Stimulated activated CD4-positive, alpha-beta T cell treated with anti-CD3 and anti-CD28 coated beads, Interleukin-2, amount 100 ng/mL, for 4 hours (primary cell): ENCODE results near the gene ACTRT2.

Experiments used
- DNase-seq: peaks from one replicate; pipeline ENCODE4 v3.0.0-alpha.2; 2020; ENCODE audit warnings: low read depth

Gene ACTRT2

DNA sequence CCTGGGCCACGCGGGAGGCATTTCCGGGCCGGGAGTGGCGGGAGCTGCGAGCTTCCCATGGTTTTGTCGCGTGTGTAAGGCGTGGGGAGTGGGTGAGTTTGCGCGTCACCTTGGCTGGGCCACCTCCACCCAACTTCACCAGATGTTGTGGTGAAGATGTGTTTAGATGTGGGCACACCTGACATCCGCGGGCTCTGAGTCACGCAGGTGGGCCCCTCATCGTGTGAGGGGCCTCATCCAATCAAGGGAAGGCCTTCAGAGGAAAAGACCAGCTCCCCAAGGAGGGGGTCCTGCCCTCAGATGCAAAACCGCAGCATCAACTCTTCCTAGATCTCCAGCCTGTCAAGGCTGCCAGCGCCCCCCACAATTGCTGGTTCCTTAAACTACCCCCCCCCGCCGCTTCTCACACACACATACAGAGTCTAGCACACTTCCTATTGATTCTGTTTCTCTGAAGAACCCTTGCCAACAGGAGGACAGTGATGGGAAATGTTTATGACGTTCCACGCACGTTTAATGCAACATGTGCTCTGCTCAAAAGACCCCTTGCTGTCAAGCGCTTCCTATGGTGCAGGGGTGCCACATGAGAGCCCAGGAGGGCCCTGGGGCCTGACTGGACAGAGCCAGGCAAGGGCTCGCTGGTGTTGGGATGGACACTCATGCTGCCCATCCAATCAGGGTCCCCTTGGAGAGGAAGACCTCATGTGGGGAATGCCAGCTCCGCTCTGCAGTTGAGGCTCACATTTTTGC, 11.9 kb downstream of the ACTRT2 start:
- peak; percentile 49 for DNase-seq

DNA sequence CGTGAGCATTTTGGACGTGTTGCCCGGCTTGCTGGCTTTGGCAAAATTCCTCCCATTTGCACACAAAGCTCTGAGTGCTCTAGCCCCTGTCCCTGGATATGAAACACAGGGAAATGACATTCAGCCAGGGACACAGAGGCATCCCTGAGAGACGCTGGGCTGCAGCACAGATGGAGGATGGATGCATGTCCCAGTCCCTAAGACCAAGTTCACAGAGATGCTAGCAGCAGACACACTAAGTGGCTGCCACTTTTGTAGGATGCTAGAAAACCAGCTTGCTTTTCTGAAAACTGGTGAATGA, 12.5 kb downstream of the ACTRT2 start:
- DNase-seq, result no peak

DNA sequence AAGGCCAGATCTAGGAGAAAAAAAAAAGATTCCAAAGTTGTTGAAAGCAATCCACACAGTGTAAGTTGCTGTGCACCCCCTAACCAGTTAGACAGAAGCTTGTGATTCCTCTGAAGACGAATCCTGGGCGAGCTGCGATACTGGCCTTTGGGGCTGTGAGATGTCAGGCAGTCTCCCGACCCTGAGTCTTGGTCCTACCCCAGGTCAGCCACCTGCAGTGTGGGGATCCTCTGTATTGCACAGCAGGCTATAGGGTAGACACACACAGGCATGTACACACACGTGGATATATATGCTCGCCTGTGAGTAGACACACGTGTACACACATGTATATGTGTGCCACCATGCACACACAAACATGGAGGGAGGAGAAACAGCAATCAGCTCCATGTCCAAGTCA, 12.9 kb downstream of the ACTRT2 start:
- DNase-seq, result no peak

DNA sequence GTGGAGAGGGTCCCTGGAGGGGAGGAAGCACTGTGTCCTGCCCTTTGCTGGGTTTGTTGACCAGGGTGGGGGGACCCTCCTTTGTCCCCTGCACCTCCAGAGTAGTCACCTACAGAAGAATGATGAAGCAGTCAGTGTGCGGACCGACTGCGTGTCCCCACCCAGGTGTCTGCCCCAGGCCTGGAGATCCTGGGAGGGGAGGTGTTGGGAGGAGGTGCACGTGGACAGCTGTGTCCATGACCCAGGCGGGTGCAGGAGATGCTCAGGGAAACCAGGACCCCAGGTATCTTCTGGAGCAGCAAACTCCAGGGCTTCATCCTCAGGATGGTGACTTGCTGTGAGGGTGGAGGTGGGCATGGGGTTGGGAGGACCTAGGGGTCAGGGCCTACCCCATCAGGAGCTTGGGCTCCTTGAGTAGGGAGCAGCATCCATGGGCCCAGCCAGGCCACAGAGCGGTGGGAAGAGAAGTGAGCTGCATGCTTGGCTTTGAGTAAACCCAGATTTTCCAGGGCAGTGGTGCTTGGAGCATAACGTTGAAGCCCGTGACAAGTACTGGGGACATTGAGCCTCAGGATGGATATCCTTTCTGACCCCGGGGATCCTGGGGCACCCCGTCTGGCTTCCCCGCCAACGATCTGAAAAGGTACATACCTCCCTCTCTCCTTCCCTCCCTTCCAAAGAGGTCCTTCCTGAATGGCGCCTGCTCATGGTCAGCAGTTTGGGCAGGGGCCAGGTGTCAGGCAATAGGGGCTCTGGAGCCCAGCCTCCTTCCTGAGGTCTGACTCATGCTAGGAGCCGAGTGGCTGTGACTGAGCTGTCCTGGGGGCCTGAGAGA, 13.7 kb downstream of the ACTRT2 start:
- no peak for DNase-seq

DNA sequence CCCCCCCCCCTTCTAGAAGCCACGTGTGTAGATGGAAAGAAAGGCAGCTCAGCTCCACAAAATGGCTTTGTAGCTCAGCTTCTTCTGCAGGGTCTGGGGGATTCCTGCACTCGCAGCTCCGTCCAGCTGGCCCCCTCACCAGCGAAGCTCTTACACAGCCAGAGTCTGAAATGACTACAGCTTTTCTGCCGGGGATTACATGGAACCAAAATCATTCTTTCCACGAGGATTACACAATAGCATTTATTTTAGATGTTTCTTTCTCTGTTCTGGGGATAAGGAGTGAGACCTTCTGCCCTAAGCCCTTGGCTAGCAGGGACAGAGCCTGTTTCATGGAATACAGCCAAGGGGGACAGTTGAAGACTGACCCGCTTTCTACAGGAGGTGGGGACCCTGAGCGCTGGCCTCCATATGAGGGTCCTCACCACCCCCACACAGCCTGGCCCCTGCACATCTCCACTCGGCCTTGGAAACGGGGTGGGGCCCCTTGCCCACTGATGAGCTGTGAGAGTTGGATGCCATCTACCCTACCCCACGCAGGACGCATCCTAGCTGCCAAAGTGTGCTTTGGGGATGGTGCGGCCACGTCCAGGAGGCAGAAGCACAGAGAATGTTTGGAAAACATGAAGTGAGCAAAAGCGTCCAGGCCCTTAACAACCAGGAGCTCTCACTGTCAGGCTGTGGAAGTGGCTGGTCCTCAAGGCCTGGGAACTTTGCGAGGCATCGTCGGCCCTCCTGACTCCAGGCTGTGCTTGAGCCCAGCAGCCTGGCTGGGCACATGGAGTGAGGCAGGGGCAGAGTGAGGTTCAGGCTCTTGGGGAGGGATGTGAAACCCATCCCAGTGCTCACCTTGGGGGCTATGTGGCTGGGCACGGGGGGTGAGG, 14.5 kb downstream of the ACTRT2 start:
- DNase-seq, result no peak

DNA sequence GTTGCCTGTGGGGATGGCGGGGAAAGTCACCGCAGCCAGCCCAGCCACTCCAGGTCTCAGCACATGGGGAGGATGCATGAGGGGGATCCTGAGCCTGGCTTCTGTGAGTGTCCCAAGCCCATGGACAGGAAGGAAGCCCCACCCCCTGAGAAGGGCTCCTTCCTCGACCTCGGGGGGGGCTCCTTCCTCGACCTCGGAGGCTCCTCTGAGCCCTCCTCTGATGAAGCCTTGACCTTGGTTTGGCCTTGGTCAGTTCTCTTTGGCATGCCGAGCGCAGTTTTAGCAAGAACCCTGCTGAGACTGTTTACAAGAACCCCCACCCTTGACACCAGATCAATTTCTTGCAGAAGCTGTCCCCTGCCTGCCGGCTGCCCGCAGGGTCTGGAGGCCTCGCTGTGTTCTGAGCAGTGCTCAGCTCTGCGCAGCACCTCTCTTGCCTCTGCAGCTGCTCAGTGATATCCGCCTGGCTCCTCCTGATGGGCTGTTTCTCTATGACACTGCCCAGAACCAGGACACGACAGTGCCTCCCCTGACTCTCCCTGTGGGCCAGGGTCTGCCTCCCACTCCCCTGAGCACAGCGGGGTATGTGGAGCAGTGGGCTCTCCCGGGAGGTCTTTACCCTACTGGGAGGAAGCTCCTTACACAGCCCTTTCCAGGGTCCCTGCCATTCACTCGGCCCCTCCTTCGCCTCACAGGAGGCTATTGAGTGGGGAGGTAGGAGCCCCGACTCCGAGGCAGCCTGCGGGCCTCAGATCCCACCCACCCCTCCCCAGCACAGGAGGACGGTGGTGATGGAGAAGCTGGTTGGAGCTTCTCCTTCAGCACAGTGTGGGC, 15.4 kb downstream of the ACTRT2 start:
- DNase-seq, result no peak

DNA sequence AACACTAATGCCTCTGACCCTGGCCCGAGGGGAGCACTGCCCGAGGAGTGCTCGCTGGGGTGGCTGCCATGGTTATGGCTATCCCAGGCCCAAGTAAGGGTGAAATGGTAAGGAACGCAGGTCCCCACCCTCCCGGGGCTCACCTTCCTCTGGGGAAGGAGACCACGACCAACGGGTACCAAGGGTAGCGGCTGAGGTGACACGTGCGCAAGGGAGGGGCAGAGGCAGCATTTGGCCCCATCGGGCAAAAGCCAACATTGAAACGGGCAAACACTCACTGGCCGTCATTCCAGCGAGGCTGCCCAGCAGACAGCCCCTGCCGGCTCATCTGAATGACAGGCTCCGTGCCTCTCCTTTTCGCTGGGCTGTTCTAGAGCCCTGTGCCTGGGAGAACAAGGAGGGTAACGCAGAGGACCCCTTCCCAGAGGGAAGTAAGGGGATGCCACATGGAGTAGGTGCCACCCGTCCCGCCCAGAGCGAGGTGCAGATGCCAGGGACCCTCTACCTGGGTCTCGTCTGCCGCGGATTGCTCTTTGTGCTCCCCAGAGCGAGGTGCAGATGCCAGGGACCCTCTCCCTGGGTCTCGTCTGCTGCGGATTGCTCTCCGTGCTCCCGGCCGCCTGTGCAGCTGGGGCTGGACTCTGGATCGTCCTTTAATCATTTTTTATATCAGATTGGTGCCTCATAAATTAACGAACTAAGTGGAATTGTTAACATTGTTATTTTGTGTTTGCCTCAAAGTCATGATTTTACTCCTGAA, 16.2 kb downstream of the ACTRT2 start:
- DNase-seq, result no peak

DNA sequence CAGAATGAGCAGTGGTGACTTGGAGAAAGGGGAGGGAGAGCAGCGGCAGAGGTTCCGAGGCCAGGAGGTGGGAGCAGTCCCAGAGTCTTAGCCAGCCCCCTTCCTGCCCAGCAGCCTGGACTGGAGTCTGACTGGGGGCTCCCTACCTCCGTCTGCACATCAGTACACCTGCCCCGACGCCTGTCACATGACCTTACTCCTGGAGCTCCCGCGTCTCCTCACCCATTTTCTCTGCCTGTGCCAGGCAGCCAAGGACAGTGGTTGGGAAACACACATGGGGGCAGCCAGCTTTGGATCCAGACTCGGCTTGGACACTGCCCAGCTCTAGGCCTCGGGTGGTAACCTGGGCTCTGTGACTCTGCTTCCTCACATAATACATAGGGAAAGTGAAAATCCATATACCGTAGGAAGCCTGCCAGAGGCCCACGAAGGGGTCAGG, 16.9 kb downstream of the ACTRT2 start:
- DNase-seq, result no peak

DNA sequence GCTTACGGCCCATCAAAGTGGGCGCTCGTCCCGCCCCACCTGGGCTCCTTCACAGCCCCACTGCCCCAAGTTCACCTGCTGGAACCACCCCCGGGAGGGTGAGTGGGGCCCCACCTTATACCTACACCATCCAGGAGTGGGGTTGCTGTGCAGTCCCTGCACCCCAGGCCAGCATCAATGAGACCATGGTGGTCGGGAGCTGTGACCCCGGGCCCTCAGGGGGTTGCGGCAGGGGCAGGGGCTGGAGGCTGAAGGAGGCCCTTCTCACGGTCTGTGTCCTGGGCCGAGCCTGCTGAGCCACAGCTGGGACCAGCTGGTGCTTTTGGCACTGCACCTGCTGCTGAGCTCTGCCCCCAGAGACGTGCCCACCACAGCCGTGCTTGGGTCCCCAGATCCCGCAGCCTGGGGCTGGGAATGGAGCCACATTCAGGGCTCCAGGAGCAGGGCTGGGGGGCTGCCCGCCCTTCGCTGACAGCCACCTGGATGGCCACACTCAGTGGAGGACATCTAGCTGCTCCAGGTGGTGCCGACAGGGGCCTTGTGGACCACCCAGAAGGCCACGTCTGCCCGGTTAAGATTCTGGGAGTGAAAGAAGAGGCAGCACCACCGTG, 17.4 kb downstream of the ACTRT2 start:
- DNase-seq, result no peak

DNA sequence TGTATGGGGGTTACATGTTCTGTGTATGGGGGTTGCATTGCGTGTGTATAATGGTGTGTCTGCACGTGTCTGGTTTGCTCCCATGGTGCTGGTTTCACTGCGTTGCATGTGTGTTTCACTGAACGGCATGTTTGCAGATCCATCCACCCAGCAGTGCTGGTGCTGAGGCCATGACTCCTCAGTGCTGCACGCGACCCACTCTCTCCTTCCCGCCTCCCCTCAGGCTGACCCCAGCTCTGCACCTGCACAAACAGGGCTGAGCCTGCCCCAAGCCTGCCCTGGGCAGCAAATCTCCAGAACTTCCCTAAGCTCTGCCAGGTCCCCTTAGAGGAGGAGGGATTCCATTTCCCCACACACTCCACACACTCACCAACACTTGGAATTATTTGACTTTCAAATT, 18.7 kb downstream of the ACTRT2 start:
- DNase-seq, result no peak

DNA sequence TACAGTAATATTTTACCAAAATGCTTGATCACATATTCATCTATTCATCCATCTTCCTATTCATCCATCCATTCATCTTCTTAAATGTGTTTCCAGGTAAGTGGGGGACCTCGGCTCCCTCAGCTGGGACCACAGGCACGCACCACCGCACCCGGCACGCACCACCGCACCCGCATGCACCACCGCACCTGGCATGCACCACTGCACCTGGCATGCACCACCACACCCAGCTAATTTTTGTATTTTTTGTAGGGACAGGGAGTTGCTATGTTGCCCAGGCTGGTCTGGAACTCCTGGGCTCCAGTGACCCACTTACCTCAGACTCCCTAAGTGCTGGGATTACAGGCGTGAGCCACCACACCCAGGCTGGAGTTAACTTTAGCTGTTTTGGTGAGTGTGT, 21.2 kb downstream of the ACTRT2 start:
- no peak for DNase-seq

DNA sequence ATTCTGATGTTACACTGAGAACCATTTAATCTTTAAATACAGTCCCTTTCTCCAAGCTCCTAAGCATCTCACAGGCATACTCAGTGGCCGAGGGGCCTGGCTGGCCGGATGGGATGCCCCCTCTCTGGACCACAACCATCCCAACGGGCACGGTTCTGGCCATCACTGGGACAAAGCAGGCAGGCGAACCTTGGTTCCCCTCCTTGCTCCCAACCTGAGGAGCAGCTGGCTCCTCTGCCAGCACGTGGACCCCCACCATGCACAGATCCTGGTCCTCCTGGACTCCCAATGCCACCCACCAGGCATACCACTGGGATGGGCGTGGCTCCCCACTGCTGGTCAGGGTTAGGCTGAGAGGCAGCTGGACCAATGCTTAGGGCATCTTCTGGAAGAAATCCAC, 27.9 kb downstream of the ACTRT2 start:
- no peak for DNase-seq

DNA sequence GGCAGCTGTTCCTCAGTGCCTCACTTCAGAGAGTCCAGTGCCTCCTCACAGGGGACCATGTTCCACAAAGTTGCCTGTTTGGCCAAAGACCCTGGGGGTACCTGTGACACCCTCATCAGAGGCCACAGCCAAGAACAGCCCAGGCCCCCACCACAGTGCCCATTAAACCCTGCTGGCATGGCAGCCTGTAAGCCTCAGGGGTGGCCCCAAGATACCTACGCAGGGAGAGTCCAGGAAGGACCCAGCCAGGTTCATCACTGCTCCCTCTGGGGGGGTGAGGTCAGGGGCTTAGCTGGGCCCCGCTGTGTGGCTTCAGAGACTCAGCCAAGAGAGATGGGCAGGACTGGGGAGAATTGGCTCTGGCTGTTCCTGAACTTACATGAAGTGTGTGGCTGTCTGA, 28.6 kb downstream of the ACTRT2 start:
- DNase-seq, result no peak

DNA sequence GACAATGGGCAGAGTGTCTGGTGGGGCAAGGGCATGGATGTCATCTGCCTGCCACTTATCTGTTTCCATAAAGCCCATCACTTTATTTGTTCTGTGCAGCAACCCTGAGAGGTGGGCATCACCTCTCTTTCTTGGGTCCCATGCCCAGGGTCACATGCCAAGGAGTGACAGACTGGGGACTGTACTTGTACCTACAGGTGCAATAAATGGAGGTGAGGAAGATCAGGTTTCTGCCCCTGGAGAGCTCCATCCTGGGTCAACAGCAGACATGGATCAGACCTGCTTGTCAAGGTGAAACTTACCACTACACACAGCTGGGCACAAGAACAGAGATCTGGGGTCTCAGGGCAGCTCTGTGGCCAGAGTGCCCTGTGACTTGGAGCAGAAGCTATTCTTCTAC, 29.3 kb downstream of the ACTRT2 start:
- no peak for DNase-seq

DNA sequence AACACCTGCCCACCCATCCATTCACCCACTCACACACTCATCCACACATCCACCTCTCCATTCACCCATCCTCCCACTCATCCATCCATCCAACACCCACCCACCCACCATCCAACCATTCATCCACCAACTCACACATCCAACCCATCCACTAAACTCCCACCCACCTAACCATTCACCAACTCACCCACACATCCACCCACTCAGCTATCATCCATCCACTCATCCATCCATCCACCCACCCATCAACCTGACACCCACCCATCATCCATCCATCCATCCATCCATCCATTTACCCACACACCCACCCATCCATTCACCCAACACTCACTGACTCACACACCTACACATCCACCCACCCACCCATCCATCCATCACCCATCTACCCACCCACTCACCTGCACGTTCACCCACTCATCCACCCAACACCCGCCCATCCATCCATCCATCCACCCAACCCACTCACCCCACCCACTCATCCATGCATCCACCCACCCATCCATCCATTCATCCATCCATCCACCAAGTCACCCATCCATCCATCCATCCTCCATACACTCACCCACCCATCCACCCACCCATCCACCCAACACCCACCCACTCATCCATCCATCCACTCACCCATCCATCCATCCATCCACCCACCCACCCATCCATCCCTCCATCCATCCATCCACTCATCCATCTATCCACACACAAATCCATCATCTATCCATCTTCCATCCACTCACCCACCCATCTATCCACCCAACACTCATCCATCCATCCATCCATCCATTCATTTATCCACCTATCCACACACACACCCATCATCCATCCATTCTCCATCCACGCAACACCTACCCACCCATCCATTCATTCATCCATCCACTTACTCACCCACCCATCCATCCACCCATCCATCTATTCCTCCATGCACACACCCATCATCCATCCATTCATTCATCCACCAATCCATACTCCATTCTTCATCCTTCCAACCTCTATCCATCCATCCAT, 30.3 kb downstream of the ACTRT2 start:
- no peak for DNase-seq

DNA sequence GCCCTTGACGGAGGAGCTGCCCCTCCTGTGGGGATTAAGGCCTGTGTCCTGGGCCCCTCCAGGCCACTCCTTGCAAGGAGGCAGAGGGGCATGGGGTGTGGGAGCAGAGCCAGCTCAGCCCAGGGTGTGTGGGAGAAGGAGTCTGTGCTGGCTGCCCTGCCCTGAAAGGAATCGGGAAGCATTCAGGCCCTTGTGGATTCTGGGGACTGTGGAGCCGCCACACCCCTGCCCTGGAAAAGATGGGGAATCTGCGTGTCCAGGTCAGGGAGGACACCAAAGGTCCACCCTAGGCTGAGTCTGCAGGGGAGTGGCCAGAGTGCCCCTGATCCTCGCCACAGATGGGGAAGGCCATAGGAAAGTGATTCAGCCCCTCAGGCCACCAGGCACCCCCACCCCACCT, 31.2 kb downstream of the ACTRT2 start:
- DNase-seq, result no peak

DNA sequence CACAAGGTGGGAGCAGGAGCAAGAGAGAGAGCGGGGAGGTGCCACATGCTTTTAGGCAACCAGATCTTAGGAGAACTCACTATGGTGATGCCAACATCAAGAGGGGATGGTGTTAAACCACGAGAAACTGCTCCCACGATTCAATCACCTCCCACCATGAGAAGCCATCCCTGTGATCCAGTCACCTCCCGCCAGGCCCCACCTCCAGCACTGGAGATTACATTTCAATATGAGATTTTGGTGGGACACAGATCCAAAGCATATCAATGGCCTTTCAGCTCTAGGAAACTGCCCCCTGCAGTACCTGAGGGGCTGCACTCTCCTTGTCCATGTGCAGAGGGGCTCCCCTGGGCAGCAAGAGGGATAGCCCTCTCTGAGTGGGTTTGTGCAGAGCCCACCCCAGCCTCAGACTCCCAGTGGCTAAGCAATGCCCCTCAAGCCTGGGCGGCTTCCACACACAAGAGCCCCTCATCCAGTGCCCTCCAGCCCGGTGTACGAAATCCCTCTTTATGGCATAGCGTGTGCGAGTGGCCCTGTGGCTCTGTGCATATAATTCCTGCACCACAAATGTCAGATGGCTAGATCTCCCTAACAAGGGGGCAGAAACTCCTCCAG, 32.2 kb downstream of the ACTRT2 start:
- no peak for DNase-seq

DNA sequence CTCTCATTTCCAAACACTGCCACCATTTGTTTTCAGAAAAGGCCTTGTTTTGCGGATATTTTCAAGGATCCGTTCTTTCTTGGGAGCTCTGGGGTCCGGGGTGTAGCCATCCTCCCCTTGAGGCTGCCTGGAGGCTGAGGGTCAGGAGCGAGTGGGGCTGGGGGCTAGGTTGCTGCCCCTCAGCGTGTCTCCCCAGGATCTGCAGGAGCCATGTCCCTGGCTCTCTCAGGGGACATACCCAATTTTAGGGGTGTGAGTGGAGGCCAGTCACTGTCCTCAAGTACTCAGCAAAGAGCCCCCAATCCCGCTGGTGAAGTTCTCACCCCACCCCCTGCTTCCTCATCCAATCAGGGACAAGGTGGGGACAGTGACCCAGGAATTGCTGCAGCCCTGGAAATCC, 32.7 kb downstream of the ACTRT2 start:
- no peak for DNase-seq

DNA sequence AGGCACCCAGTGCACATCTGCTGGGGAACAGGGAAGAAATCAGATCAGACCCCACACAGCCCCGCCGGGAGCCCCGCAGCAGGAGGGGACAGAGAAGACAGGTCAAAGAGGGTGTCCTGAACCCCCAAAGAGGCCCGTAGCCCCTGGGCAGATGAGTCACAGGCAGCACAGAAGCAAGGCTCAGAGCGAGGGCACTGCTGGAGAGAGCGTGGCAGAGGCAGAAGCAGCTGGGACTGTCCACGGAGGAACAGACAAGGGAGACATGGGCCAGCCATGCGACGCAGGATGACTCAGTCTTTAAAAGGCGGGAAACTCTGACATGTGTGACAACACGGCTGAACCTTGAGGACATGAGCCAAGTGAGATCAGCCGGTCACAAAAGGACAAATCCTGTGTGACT, 33.2 kb downstream of the ACTRT2 start:
- DNase-seq, result no peak
